IPS-11a (cell line): ENCODE results near the gene SNX33.
"Not testable (repeated sequence)": the region's sequence is repeated elsewhere in the genome, so short reads cannot be mapped to it uniquely, and the experiment has no call there.

ENCODE experiments used
- H3K4me3 ChIP-seq: one replicate; pipeline ENCODE4 v1.5.1; 2013; ENCODE audit warnings: low read depth, low read length, control low read depth

Gene SNX33

GRCh38 chr15:75661100-75661755 lies 13.5 kb downstream of the SNX33 start:
- H3K4me3 ChIP-seq, result no peak overlapping the region

GRCh38 chr15:75661756-75662140 lies 14.0 kb downstream of the SNX33 start:
- no peak overlapping the region for H3K4me3 ChIP-seq

GRCh38 chr15:75662823-75663519 lies 15.3 kb downstream of the SNX33 start:
- H3K4me3 ChIP-seq, result no peak overlapping the region

- H3K4me3 ChIP-seq, result no peak overlapping the region
Measured at GRCh38 chr15:75663931-75664421, 16.3 kb downstream of the SNX33 start.

GRCh38 chr15:75666823-75667501 lies 19.2 kb downstream of the SNX33 start:
- H3K4me3 ChIP-seq, result no peak overlapping the region

- no peak overlapping the region for H3K4me3 ChIP-seq
Measured at GRCh38 chr15:75669191-75669878, 21.6 kb downstream of the SNX33 start.

GRCh38 chr15:75669879-75670212 lies 22.1 kb downstream of the SNX33 start:
- H3K4me3 ChIP-seq, result no peak overlapping the region

- H3K4me3 ChIP-seq, result no peak overlapping the region
Measured at GRCh38 chr15:75671730-75672602, 24.3 kb downstream of the SNX33 start.

- no peak overlapping the region for H3K4me3 ChIP-seq
Measured at GRCh38 chr15:75672646-75673425, 25.1 kb downstream of the SNX33 start.

- no peak overlapping the region for H3K4me3 ChIP-seq
Measured at GRCh38 chr15:75673426-75674235, 25.9 kb downstream of the SNX33 start.

- no peak overlapping the region for H3K4me3 ChIP-seq
Measured at GRCh38 chr15:75674366-75674765, 26.7 kb downstream of the SNX33 start.

- H3K4me3 ChIP-seq, result no peak overlapping the region
Measured at GRCh38 chr15:75675579-75676404, 28.1 kb downstream of the SNX33 start.

- no peak overlapping the region for H3K4me3 ChIP-seq
Measured at GRCh38 chr15:75676688-75677464, 29.2 kb downstream of the SNX33 start.

GRCh38 chr15:75677465-75678323 lies 30.0 kb downstream of the SNX33 start:
- no peak overlapping the region for H3K4me3 ChIP-seq

- H3K4me3 ChIP-seq, result not testable (repeated sequence)
Measured at GRCh38 chr15:75678324-75678690, 30.6 kb downstream of the SNX33 start.

GRCh38 chr15:75680007-75680789 lies 32.5 kb downstream of the SNX33 start:
- no peak overlapping the region for H3K4me3 ChIP-seq
